Endothelial cell of umbilical vein (primary cell): ENCODE measurements around the gene TSPAN4.

ENCODE experiments used
- POLR2AphosphoS5 ChIP-seq: IDR thresholded peaks from 2 replicates; pipeline ENCODE4 v1.6.1; 2012; ENCODE audit warnings: low read depth, mild to moderate bottlenecking, control low read depth, low read length, moderate library complexity; ENCODE audit not compliant: insufficient read depth
- TF ChIP-seq, protein P1 (sequence below), 2 donors: IDR thresholded peaks; 1 replicate in 1 of 2; 2 replicates in 1 of 2; pipeline ENCODE4 v1.5.1; 2011; ENCODE audit warnings: low read length in 2 of 2, mild to moderate bottlenecking in 2 of 2, moderate library complexity in 2 of 2, control low read depth in 1 of 2, inconsistent platforms in 1 of 2, low read depth in 1 of 2; ENCODE audit not compliant: insufficient read depth in 1 of 2; ENCODE audit errors: extremely low read depth in 1 of 2

DNA sequence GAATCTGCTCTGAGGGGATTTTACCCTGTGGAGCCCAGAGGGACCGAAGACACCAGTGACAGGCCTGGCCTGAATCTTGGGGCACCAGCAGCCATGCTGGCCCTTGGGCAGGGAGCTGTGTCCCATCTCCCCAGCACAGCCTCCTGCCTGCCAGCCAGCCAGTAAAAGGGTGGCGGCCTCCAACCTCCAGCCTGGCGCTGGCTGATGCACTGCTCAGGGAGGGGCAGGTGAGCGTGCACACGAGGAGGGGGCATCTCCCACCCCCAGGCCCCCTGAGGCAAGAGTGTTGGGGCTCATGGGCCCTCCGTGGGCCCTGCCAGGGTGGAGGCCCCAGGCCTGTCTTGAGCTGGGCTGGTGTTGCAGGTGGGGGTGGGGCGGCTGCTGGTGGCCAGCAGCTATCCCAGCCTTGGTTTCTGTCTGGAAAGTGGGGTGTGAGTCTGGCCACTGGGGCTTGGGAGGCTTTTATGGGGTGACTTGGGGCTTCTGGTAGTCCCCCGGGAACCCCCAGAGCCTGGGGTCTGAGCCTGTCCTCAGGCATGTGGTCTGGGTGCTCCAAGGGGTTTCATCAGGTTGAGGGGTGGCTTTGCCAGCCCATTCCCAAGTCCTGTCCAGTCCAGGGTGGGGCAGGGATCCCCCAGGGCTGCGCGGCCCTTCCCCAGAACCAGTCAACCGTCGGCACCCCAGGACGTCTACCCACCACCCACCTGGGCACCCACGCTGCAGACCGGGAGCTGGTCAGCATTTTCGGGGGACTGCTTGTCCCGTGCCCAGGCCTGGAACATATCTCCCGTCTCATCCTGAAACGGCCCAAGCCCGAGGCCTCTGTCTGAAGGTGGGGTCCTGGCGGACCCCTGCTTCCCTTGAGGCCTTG lies 17.8 kb downstream of the TSPAN4 start:
- TF ChIP-seq, protein P1, sequence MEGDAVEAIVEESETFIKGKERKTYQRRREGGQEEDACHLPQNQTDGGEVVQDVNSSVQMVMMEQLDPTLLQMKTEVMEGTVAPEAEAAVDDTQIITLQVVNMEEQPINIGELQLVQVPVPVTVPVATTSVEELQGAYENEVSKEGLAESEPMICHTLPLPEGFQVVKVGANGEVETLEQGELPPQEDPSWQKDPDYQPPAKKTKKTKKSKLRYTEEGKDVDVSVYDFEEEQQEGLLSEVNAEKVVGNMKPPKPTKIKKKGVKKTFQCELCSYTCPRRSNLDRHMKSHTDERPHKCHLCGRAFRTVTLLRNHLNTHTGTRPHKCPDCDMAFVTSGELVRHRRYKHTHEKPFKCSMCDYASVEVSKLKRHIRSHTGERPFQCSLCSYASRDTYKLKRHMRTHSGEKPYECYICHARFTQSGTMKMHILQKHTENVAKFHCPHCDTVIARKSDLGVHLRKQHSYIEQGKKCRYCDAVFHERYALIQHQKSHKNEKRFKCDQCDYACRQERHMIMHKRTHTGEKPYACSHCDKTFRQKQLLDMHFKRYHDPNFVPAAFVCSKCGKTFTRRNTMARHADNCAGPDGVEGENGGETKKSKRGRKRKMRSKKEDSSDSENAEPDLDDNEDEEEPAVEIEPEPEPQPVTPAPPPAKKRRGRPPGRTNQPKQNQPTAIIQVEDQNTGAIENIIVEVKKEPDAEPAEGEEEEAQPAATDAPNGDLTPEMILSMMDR (IDR thresholded peaks at IDR 0.05; ENCODE audit: extremely low read depth in 1 of 2, insufficient read depth in 1 of 2, low read depth in 1 of 2, low read length in 2 of 2) = no peak
- TF ChIP-seq POLR2AphosphoS5 = no peak
